ENCODE measurements around the gene PPT1.

DNA sequence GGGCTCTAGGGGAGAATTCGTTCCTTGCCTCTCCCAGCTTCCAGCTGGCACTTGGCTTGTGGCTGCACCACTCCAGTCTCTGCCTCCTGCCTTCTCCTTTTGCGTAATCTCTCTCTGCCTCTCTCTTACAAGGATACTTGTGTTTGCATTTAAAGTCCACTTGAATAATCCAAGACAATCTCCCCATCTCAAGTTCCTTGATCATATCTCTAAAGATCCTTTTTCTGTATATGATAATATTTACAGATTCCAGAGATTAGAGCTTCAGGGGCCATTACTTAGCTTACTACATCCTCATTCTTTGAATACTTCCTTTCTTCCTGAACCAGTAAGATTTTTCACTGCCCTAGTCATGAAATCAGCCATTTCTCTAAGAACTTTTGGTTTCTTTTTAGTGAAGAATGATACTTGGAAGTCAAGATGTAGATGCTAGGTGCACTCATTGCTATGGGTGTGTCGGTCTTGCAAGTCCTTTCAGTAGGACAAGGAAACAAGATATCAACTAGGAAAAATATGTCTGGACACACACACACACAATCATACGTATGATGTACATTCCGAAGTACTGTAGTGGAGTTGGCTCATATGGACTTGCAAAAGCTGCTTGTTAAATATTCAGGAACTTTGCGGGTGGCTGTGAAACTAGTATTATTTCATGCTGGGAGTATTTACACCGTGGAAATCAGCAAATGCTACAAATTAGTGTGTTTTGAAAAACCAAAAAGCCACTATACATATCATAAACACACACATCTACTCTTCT lies 43.3 kb upstream of the PPT1 start:
- TF ChIP-seq, protein P1, sequence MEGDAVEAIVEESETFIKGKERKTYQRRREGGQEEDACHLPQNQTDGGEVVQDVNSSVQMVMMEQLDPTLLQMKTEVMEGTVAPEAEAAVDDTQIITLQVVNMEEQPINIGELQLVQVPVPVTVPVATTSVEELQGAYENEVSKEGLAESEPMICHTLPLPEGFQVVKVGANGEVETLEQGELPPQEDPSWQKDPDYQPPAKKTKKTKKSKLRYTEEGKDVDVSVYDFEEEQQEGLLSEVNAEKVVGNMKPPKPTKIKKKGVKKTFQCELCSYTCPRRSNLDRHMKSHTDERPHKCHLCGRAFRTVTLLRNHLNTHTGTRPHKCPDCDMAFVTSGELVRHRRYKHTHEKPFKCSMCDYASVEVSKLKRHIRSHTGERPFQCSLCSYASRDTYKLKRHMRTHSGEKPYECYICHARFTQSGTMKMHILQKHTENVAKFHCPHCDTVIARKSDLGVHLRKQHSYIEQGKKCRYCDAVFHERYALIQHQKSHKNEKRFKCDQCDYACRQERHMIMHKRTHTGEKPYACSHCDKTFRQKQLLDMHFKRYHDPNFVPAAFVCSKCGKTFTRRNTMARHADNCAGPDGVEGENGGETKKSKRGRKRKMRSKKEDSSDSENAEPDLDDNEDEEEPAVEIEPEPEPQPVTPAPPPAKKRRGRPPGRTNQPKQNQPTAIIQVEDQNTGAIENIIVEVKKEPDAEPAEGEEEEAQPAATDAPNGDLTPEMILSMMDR (IDR thresholded peaks at IDR 0.05), result no peak
- TF ChIP-seq MEF2A (IDR thresholded peaks at IDR 0.05; ENCODE audit: borderline replicate concordance, low read depth), result no peak
- no peak for TF ChIP-seq JUND (IDR thresholded peaks at IDR 0.05)
- TF ChIP-seq, protein P2, sequence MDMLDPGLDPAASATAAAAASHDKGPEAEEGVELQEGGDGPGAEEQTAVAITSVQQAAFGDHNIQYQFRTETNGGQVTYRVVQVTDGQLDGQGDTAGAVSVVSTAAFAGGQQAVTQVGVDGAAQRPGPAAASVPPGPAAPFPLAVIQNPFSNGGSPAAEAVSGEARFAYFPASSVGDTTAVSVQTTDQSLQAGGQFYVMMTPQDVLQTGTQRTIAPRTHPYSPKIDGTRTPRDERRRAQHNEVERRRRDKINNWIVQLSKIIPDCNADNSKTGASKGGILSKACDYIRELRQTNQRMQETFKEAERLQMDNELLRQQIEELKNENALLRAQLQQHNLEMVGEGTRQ (IDR thresholded peaks at IDR 0.05; ENCODE audit: borderline replicate concordance, low read depth, low read length), result no peak
- no peak for TF ChIP-seq FOXM1 (IDR thresholded peaks at IDR 0.05; ENCODE audit: low read depth)
- no peak for TF ChIP-seq TAF1 (IDR thresholded peaks at IDR 0.05; ENCODE audit: borderline replicate concordance, low read depth, low read length)
- TF ChIP-seq, protein P3, sequence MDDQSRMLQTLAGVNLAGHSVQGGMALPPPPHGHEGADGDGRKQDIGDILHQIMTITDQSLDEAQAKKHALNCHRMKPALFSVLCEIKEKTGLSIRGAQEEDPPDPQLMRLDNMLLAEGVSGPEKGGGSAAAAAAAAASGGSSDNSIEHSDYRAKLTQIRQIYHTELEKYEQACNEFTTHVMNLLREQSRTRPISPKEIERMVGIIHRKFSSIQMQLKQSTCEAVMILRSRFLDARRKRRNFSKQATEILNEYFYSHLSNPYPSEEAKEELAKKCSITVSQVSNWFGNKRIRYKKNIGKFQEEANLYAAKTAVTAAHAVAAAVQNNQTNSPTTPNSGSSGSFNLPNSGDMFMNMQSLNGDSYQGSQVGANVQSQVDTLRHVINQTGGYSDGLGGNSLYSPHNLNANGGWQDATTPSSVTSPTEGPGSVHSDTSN (IDR thresholded peaks at IDR 0.05), result no peak
- TF ChIP-seq, protein P4, sequence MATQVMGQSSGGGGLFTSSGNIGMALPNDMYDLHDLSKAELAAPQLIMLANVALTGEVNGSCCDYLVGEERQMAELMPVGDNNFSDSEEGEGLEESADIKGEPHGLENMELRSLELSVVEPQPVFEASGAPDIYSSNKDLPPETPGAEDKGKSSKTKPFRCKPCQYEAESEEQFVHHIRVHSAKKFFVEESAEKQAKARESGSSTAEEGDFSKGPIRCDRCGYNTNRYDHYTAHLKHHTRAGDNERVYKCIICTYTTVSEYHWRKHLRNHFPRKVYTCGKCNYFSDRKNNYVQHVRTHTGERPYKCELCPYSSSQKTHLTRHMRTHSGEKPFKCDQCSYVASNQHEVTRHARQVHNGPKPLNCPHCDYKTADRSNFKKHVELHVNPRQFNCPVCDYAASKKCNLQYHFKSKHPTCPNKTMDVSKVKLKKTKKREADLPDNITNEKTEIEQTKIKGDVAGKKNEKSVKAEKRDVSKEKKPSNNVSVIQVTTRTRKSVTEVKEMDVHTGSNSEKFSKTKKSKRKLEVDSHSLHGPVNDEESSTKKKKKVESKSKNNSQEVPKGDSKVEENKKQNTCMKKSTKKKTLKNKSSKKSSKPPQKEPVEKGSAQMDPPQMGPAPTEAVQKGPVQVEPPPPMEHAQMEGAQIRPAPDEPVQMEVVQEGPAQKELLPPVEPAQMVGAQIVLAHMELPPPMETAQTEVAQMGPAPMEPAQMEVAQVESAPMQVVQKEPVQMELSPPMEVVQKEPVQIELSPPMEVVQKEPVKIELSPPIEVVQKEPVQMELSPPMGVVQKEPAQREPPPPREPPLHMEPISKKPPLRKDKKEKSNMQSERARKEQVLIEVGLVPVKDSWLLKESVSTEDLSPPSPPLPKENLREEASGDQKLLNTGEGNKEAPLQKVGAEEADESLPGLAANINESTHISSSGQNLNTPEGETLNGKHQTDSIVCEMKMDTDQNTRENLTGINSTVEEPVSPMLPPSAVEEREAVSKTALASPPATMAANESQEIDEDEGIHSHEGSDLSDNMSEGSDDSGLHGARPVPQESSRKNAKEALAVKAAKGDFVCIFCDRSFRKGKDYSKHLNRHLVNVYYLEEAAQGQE (IDR thresholded peaks at IDR 0.05; ENCODE audit: low read depth, low read length), result no peak
- TF ChIP-seq GATA2 (CRISPR knock-in tag; IDR thresholded peaks at IDR 0.05), result no peak
- TF ChIP-seq EP300 (IDR thresholded peaks at IDR 0.05; ENCODE audit: borderline replicate concordance in 1 of 2, low read depth in 1 of 2, low read length in 1 of 2), result no peak
- TF ChIP-seq POLR2AphosphoS5 (IDR thresholded peaks at IDR 0.05; ENCODE audit: low read depth, low read length), result no peak

Measured in SK-N-SH (cell line).